GM21576 (cell line): ENCODE measurements around the gene PPP1R1B.

Source experiments
- ATAC-seq: cut with Tn5 transposase; IDR thresholded peaks from one replicate; pipeline ENCODE4 v1.9.1; 2021; ENCODE audit warnings: mild to moderate bottlenecking, moderate library complexity; ENCODE audit not compliant: unreplicated experiment

The PPP1R1B gene

GRCh38 chr17:39600288-39600996 lies 26.3 kb upstream of the PPP1R1B start:
- ATAC-seq: no peak

- no peak for ATAC-seq
Observed at GRCh38 chr17:39600997-39601597, 25.7 kb upstream of the PPP1R1B start.

DNA sequence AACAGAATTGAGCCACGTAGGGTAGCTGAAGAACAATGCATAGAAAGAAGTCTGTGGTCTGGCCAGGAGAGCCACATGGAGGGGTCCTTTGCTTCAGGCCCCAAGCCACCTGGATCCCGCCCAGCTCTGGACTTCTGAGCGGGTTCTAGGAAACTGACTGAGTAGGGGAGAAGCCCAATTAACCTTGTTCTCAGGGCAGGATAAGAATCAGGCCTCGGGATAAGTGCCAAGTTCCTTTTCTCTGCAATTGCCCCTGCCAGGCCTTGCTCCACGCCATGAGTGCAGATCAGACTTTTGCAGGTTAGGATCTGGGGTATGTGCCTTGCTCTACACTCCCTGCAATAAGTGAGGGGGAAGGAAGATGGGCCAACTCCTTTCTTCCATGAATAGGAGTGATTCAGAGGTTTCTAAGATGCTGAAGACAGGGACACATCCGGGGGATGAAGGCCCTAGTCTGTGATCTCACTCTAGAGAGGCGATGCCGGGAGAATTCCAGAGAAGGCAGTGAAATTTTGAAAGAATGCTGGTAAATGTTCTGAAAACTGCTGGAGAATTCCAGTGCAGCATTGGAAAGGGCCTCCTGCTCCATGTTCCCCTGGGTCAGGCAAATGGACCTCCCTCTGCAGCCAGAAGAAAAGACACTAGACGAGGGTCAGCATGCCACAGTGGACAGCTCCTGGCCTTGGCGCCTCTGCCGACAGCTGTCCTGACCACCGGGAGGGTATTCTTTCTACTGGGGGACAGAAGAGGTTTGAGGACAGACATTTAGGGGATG lies 24.8 kb upstream of the PPP1R1B start:
- no peak for ATAC-seq

GRCh38 chr17:39602533-39603303 lies 24.0 kb upstream of the PPP1R1B start:
- ATAC-seq: no peak

GRCh38 chr17:39603304-39604016 lies 23.3 kb upstream of the PPP1R1B start:
- ATAC-seq: no peak

DNA sequence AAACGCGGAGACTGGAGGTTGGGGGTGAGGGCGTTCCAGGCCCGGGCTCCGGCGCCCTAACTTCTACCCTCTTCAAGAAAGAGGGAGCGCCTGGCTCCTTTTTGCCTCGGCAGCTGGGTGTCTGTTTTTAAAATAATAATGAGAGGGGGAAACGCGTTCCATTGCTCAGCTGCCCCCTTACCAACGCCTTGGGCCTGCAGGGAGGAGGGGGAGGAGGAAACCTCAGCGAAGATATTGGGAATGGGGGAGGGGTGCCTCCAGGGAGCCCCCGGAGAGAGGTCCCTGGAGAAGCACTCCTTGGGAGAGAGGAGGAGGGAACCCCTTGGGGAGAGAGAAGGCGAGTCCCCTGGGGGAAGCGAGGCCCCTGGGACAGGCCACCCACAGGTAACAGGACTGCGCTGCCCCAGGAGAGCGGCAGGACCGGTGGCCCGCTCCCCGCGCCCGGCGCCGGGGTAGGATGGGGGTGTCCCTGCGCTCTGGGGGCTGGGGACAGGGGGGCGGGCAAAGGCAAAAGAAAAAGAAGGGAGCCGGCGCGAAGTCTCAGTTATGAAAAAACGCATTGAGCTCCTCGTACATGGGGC lies 21.8 kb upstream of the PPP1R1B start:
- ATAC-seq: no peak

- no peak for ATAC-seq
Observed at GRCh38 chr17:39605492-39606433, 21.0 kb upstream of the PPP1R1B start.

GRCh38 chr17:39606434-39607056 lies 20.2 kb upstream of the PPP1R1B start:
- ATAC-seq: no peak

GRCh38 chr17:39607057-39607850 lies 19.5 kb upstream of the PPP1R1B start:
- ATAC-seq: no peak

- no peak for ATAC-seq
Observed at GRCh38 chr17:39607851-39608130, 19.0 kb upstream of the PPP1R1B start, which contains the start of gene NEUROD2. Gene NEUROD2, minus strand, starts transcription at chr17:39607920. Its CDS starts 1,321 bp downstream, at chr17:39606599.

GRCh38 chr17:39608142-39608981 lies 18.4 kb upstream of the PPP1R1B start:
- no peak for ATAC-seq

DNA sequence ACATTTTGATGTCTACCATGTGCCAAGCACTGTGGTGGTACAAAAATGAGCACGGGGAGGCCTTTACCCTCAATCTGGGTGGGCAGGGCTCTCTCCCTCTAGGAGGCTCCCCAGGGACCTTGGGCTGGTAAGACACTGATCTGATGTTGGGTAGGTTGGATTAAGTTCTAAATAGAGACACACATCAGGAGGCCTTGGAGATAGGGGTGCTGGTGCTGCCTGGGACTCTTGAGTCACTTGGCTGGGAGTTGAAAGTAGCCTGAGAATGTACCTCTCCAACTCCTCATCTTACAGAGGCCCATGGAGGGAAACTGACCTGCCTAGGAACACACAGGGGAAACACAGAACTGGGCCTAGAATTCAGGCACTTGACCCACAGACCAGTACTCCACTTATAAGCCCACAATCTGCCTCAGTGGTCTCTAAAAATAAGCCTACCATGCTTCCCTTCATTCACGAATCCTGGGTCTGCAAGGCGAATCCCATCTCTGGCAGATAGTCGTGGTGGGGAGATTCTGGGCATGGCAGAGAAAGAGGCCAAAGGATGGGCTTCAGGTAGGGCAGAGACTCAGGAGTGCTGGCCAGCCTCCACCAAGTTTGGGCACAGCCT lies 17.2 kb upstream of the PPP1R1B start:
- ATAC-seq: no peak

DNA sequence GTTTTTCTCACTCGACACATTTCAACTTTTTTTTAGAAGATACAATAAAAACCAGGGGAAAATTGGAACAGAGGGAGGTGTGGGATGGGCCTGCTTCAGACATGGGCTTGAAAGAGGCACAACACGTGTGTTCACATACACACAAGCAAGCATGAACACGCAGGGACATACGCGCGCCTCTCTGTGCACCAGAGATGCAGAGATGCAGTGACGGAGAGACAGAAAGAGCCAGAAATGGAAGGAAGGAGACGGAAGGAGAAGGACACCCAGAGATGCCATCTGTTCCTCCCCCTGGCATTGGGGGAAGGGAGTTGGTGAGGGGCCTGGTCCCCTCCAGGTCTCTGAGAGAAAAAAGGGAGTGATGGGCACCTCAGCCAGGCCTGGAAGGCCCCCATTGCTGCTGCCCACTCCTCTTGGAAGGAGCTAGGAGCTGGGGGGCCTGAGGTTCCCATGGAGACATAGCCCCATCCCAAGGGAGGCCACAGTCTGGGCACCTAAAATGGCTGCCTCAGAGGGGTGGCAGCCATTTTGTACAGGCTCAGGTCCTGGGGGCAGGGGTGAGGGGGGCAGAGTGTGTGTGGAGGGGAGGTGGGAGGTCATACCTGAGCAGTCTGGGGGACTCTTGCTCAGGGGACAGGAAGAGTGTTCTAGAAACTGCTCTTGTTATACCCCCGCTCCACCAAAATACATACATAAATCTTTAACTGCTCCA lies 15.2 kb upstream of the PPP1R1B start:
- no peak for ATAC-seq

DNA sequence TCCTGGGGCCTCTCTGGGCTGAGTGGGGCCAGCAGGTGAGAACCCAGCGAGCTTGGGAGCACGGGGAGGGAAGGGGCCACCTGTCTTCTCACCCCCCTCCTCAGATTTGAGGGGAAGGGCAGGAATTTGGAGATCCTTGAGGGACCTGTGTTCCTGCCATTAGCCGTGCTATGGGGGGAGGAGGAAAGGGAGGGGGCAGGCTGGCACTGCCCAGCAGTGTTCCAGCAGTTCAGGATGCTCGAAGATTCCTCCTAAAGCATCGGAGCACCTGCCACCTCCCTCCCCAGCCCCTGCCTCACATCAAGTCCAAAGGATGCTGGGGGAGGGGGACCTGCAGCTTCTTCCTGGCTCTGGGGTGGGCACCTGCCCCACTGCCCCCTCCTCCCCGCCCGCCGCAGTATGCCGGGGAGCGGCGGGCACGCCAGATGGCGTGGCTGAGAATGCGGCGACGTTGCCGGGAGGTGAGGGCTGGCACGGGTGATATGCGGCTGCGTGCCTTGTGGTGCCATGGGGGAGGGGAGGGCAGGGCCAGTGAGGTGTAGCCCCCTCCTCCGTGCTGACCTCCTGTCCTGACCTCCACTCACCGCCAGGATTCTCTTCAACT lies 14.4 kb upstream of the PPP1R1B start:
- no peak for ATAC-seq

- no peak for ATAC-seq
Observed at GRCh38 chr17:39612935-39613464, 13.8 kb upstream of the PPP1R1B start.
